ENCODE measurements around the gene ROPN1L. TPM values are rescaled to one million over a fixed set of nuclear protein-coding genes. Genes with fewer than 3 reads are reported as not detected.

Gene ROPN1L
- total and polyA plus RNA-seq, 2 of the 8 experiments (the other 6 are each of a cell fraction or from before 2014, with no cell fraction given) = 0.24 to 0.73 TPM

- Histone ChIP-seq H2AK5ac (ENCODE audit: low read depth, low read length) (no peak overlapping the region), H3K9ac (replicated peaks in 1 of 4; ENCODE audit: extremely low read depth in 1 of 4, low read depth in 3 of 4, low read length in 3 of 4) (peak overlapping the region in 1 of 4 experiments; percentile 59; a peak in 1 of 7 replicates), H3K23ac (ENCODE audit: insufficient read length) (no peak overlapping the region), H3K23me2 (ENCODE audit: low read depth, low read length) (no peaks in the 10 kb centered on the region), H3K79me2 (ENCODE audit: control insufficient read depth in 1 of 2, insufficient read depth in 2 of 2, low read length in 2 of 2) (no peaks in the 10 kb centered on the region), H3K36me3 (ENCODE audit: control insufficient read depth in 2 of 4, insufficient read depth in 4 of 4, low read length in 3 of 4) (peaks cover 7 to 51% (median 40%) of the 10 kb centered on the region in 4 experiments), H2BK120ac (replicated peaks; ENCODE audit: low read depth, low read length) (no peak overlapping the region), H3K27me3 (replicated peaks in 1 of 4; ENCODE audit: control insufficient read depth in 3 of 4, extremely low read depth in 1 of 4, insufficient read depth in 3 of 4, low read length in 3 of 4) (no peaks in the 10 kb centered on the region), H4K8ac (ENCODE audit: extremely low read depth, insufficient read depth, low read length) (no peak overlapping the region), H2BK5ac (ENCODE audit: low read depth, low read length) (no peak overlapping the region), H3K9me3 (ENCODE audit: insufficient read depth in 2 of 2, low read depth in 1 of 2, low read length in 1 of 2) (no peaks in the 10 kb centered on the region), H2AFZ (ENCODE audit: low read length) (no peak overlapping the region), H3K27ac (ENCODE audit: low read depth, low read length) (no peak overlapping the region), H3K4me1 (replicated peaks in 1 of 4; ENCODE audit: control insufficient read depth in 3 of 4, insufficient read depth in 4 of 4, low read length in 3 of 4) (peaks cover 0 to 2% (median 0%) of the 10 kb centered on the region in 4 experiments; a peak in 1 of 7 replicates), H2BK20ac (ENCODE audit: low read length) (no peak overlapping the region), H3K79me1 (ENCODE audit: low read depth, low read length) (no peaks in the 10 kb centered on the region), H4K91ac (replicated peaks; ENCODE audit: insufficient read length, low read length) (no peak overlapping the region), H3K14ac (ENCODE audit: insufficient read length) (no peak overlapping the region), H3K56ac (replicated peaks; ENCODE audit: insufficient read length, low read depth, low read length) (no peak overlapping the region), H3K4ac (replicated peaks; ENCODE audit: insufficient read length, low read depth, low read length) (no peak overlapping the region), H2BK15ac (ENCODE audit: low read length) (no peak overlapping the region), H4K5ac (ENCODE audit: insufficient read length, low read depth, low read length) (no peak overlapping the region), H2BK12ac (ENCODE audit: low read depth, low read length) (no peak overlapping the region), H4K20me1 (replicated peaks in 1 of 2; ENCODE audit: control insufficient read depth in 1 of 2, insufficient read depth in 2 of 2, low read length in 2 of 2) (peaks cover 0 to 2% of the 10 kb centered on the region in 2 experiments), H3K18ac (ENCODE audit: extremely low read depth, low read length) (no peak overlapping the region), H3K4me2 (ENCODE audit: insufficient read depth in 1 of 2, low read depth in 2 of 2, low read length in 2 of 2) (no peak overlapping the region), H3K4me3 (ENCODE audit: extremely low read depth in 1 of 4, insufficient read depth in 2 of 4, low read depth in 3 of 4, low read length in 4 of 4) (no peak overlapping the region)
- CTCF ChIA-PET (ENCODE audit: partially characterized antibody) = interaction anchor here (0.6 to 5.0 kb wide), 23 partner anchors 8 to 221 kb away, joined by 3 to 30 read pairs (median 4); partner anchors contain the start of gene CMBL
- 64% methylated on average over 2 of the region's 2 CpGs; no CpG with 5 or more reads in 1 of the 2 experiments for WGBS, 2 experiments (ENCODE audit: extremely low coverage in 1 of 2, insufficient coverage in 1 of 2, insufficient read length in 1 of 2, insufficient replicate concordance in 2 of 2, low coverage in 1 of 2, low lambda C conversion rate in 2 of 2, missing lambda C conversion rate in 1 of 2)
- no peak for FAIRE-seq
- no peak for DNase-seq (ENCODE audit: low read depth in 1 of 2, low spot score in 2 of 2)
- POLR2A ChIA-PET (ENCODE audit: partially characterized antibody) = interaction anchor here (1.8 to 2.6 kb wide), 2 partner anchors 158 to 172 kb away, joined by 4 to 7 read pairs; no protein-coding TSS in a partner anchor
- TF ChIP-seq YY1 (IDR thresholded peaks at IDR 0.05; ENCODE audit: low read depth, low read length) (no peak), CTBP2 (IDR thresholded peaks at IDR 0.05; ENCODE audit: borderline replicate concordance, insufficient read depth, insufficient read length, low read length) (no peak), NANOG (IDR thresholded peaks at IDR 0.05; ENCODE audit: insufficient read depth, low read depth, low read length, poor library complexity, severe bottlenecking) (no peak), TBP (IDR thresholded peaks at IDR 0.05; ENCODE audit: low read depth, low read length) (no peak), BRCA1 (IDR thresholded peaks at IDR 0.05; ENCODE audit: low read depth, low read length) (no peak), POLR2AphosphoS5 (IDR thresholded peaks at IDR 0.05; ENCODE audit: low read depth, low read length) (no peak), ASH2L (IDR thresholded peaks at IDR 0.05; ENCODE audit: low read length) (no peak), CHD2 (IDR thresholded peaks at IDR 0.05; ENCODE audit: low read length) (no peak), SP2 (IDR thresholded peaks at IDR 0.05; ENCODE audit: low read length) (no peak), SIN3A (conservative IDR thresholded peaks at IDR 0.05 in 1 of 2, IDR thresholded peaks at IDR 0.05 in 1 of 2; ENCODE audit: low read depth in 1 of 2, low read length in 2 of 2) (no peak), E2F6 (IDR thresholded peaks at IDR 0.05) (no peak), TEAD4 (IDR thresholded peaks at IDR 0.05; ENCODE audit: low read depth, low read length) (no peak)
- TF ChIP-seq, protein P1, sequence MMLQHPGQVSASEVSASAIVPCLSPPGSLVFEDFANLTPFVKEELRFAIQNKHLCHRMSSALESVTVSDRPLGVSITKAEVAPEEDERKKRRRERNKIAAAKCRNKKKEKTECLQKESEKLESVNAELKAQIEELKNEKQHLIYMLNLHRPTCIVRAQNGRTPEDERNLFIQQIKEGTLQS (IDR thresholded peaks at IDR 0.05; ENCODE audit: insufficient read depth, low read depth, low read length) = no peak
These were observed 18.7 kb upstream of the ROPN1L start for GRCh38 chr5:10423022-10423421.

All from H1 (cell line).